ENCODE data around the gene DNM3. TPM values are rescaled to one million over a fixed set of nuclear protein-coding genes. Genes with fewer than 3 reads are reported as not detected.

Gene DNM3
- total and polyA plus RNA-seq, 2 of the 8 experiments (the other 6 are each of a cell fraction or from before 2014, with no cell fraction given): 2.0 to 8.5 TPM

- Histone ChIP-seq H3K9ac (replicated peaks in 1 of 4; ENCODE audit: extremely low read depth in 1 of 4, low read depth in 3 of 4, low read length in 3 of 4) (no peak overlapping the region), H2BK15ac (ENCODE audit: low read length) (no peak overlapping the region), H3K79me1 (ENCODE audit: low read depth, low read length) (no peaks in the 10 kb centered on the region), H3K4me3 (ENCODE audit: extremely low read depth in 1 of 4, insufficient read depth in 2 of 4, low read depth in 3 of 4, low read length in 4 of 4) (no peak overlapping the region), H3K9me3 (ENCODE audit: insufficient read depth in 2 of 2, low read depth in 1 of 2, low read length in 1 of 2) (no peaks in the 10 kb centered on the region), H3K27ac (ENCODE audit: low read depth, low read length) (no peak overlapping the region), H2AK5ac (ENCODE audit: low read depth, low read length) (no peak overlapping the region), H2BK5ac (ENCODE audit: low read depth, low read length) (no peak overlapping the region), H3K56ac (replicated peaks; ENCODE audit: insufficient read length, low read depth, low read length) (no peak overlapping the region), H3K27me3 (replicated peaks in 1 of 4; ENCODE audit: control insufficient read depth in 3 of 4, extremely low read depth in 1 of 4, insufficient read depth in 3 of 4, low read length in 3 of 4) (peaks cover 0 to 1% (median 0%) of the 10 kb centered on the region in 4 experiments; a peak in 1 of 7 replicates), H2BK12ac (ENCODE audit: low read depth, low read length) (no peak overlapping the region), H4K20me1 (replicated peaks in 1 of 2; ENCODE audit: control insufficient read depth in 1 of 2, insufficient read depth in 2 of 2, low read length in 2 of 2) (no peaks in the 10 kb centered on the region), H3K14ac (ENCODE audit: insufficient read length) (no peak overlapping the region), H4K91ac (replicated peaks; ENCODE audit: insufficient read length, low read length) (no peak overlapping the region), H2BK20ac (ENCODE audit: low read length) (no peak overlapping the region), H4K5ac (ENCODE audit: insufficient read length, low read depth, low read length) (no peak overlapping the region), H3K4me2 (ENCODE audit: insufficient read depth in 1 of 2, low read depth in 2 of 2, low read length in 2 of 2) (no peak overlapping the region), H3K79me2 (ENCODE audit: control insufficient read depth in 1 of 2, insufficient read depth in 2 of 2, low read length in 2 of 2) (no peaks in the 10 kb centered on the region), H2BK120ac (replicated peaks; ENCODE audit: low read depth, low read length) (no peak overlapping the region), H3K4me1 (replicated peaks in 1 of 4; ENCODE audit: control insufficient read depth in 3 of 4, insufficient read depth in 4 of 4, low read length in 3 of 4) (no peaks in the 10 kb centered on the region), H3K23me2 (ENCODE audit: low read depth, low read length) (no peaks in the 10 kb centered on the region; the same call in 1 of the 2 replicates), H3K36me3 (ENCODE audit: control insufficient read depth in 2 of 4, insufficient read depth in 4 of 4, low read length in 3 of 4) (no peaks in the 10 kb centered on the region), H4K8ac (ENCODE audit: extremely low read depth, insufficient read depth, low read length) (no peak overlapping the region), H3K4ac (replicated peaks; ENCODE audit: insufficient read length, low read depth, low read length) (no peak overlapping the region), H3K23ac (ENCODE audit: insufficient read length) (no peak overlapping the region), H2AFZ (ENCODE audit: low read length) (no peak overlapping the region), H3K18ac (ENCODE audit: extremely low read depth, low read length) (no peak overlapping the region)
- DNase-seq (ENCODE audit: low read depth in 1 of 2, low spot score in 2 of 2): no peak
- no peak for FAIRE-seq
- ChIA-PET POLR2A (ENCODE audit: partially characterized antibody) (no interaction called here), CTCF (ENCODE audit: partially characterized antibody) (interaction anchor here (1.0 to 1.1 kb wide), 2 partner anchors 13 to 60 kb away, joined by 3 read pairs; no protein-coding TSS in a partner anchor)
- TF ChIP-seq EP300 (IDR thresholded peaks at IDR 0.05; ENCODE audit: borderline replicate concordance in 1 of 2, low read depth in 2 of 2, low read length in 2 of 2): no peak
- no peak for TF ChIP-seq CBX8 (IDR thresholded peaks at IDR 0.05; ENCODE audit: borderline replicate concordance, low read depth, low read length)
- no peak for TF ChIP-seq PHF8 (conservative IDR thresholded peaks at IDR 0.05; ENCODE audit: low read depth, low read length)
- 87% methylated on average over 5 of the region's 5 CpGs; no CpG with 5 or more reads in 1 of the 2 experiments for WGBS, 2 experiments (ENCODE audit: extremely low coverage in 1 of 2, insufficient coverage in 1 of 2, insufficient read length in 1 of 2, insufficient replicate concordance in 2 of 2, low coverage in 1 of 2, low lambda C conversion rate in 2 of 2, missing lambda C conversion rate in 1 of 2)
Observed at GRCh38 chr1:172172352-172172831, 331.1 kb downstream of the DNM3 start.

All from H1 (cell line).